ENCODE data around the gene N4BP3.
"Not testable (repeated sequence)": the region's sequence is repeated elsewhere in the genome, so short reads cannot be mapped to it uniquely, and the experiment has no call there.

The N4BP3 gene

DNA sequence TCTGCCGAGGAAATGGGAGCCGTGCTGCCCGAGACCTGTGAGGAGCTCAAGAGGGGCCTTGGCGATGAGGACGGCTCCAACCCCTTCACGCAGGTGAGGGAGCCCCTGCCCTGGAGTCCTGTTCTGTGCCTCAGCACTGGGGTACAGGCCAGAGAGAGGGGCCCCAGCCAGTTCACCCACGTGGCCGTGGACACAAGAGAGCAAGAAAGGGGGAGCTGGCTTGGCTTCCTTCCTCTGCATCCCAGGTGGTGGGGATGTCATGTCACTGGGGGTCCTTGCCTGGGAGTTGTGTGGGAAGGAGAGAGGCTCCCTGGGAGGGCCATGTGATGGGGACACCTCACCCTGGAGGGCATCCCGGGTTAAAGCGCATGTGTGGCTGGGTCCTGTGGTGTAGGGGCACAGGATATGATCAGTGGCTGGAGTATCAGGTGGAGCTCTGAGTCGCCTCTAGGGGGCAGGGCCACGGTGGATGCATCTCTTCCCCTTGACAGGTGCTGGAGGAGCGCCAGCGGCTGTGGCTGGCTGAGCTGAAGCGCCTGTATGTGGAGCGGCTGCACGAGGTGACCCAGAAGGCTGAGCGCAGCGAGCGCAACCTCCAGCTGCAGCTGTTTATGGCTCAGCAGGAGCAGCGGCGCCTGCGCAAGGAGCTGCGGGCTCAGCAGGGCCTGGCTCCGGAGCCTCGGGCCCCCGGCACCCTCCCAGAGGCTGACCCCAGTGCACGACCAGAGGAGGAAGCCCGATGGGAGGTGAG is 7.5 kb downstream of the N4BP3 start:
- Mint-ChIP-seq H3K27me3 (no peaks in the 10 kb centered on the region), H3K9me3 (no peaks in the 10 kb centered on the region), H3K27ac (peak overlapping the region in 1 of 2 donors; percentile 23), H3K4me3 (peak overlapping the region; percentile 10 to 48), H3K4me1 (ENCODE audit: low read depth in 2 of 2) (peaks cover 18 to 28% of the 10 kb centered on the region in 2 donors), H3K36me3 (ENCODE audit: insufficient read depth) (peaks cover 51% of the 10 kb centered on the region)
- DNase-seq (peak; percentile 55 to 74 (median 74)), ATAC-seq (replicated peaks) (peak; percentile 45)

DNA sequence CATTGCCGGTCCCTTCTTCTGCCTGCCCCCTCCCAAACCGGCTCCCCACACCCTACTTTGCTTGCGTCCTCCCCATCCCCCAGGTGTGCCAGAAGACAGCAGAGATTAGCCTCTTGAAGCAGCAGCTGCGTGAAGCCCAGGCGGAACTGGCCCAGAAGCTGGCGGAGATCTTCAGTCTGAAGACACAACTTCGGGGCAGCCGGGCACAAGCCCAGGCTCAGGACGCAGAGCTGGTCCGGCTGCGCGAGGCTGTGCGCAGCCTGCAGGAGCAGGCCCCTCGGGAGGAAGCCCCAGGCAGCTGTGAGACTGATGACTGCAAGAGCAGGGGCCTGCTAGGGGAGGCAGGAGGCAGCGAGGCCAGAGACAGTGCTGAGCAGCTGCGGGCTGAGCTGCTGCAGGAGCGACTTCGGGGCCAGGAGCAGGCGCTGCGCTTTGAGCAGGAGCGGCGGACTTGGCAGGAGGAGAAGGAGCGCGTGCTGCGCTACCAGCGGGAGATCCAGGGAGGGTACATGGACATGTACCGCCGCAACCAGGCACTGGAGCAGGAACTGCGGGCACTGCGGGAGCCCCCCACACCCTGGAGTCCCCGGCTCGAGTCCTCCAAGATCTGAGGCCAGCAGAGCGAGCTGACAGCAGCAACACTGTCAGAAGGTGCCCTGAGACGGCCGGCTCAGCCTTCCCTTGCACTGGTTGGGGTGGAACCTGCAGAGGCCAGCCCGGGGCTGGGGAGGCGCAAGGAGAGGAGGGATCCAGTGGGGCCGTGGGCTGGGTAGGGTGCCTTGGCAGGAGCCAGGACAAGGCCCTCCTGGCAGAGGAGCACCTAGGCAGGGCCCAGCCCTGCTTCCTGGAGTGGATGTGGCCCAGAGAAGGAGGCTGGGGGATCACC is 8.3 kb downstream of the N4BP3 start:
- H3K27ac Mint-ChIP-seq = peak overlapping the region in 1 of 2 donors; percentile 23
- peaks cover 10 to 19% of the 10 kb centered on the region in 2 donors for H3K4me1 Mint-ChIP-seq (ENCODE audit: low read depth in 2 of 2)
- H3K36me3 Mint-ChIP-seq (ENCODE audit: insufficient read depth) = peaks cover 46% of the 10 kb centered on the region
- ATAC-seq (replicated peaks) (no peak), DNase-seq (no peak)
- H3K27me3 Mint-ChIP-seq = no peaks in the 10 kb centered on the region
- no peaks in the 10 kb centered on the region for H3K9me3 Mint-ChIP-seq
- H3K4me3 Mint-ChIP-seq = peak overlapping the region in 1 of 2 donors; percentile 48

GRCh38 chr5:178122346-178122745 is 9.0 kb downstream of the N4BP3 start:
- H3K36me3 Mint-ChIP-seq (ENCODE audit: insufficient read depth) = peaks cover 45% of the 10 kb centered on the region
- no peaks in the 10 kb centered on the region for H3K9me3 Mint-ChIP-seq
- peak overlapping the region in 1 of 2 donors; percentile 46 for H3K27ac Mint-ChIP-seq
- DNase-seq = no peak
- H3K27me3 Mint-ChIP-seq = no peaks in the 10 kb centered on the region
- no peak for ATAC-seq (replicated peaks)
- peaks cover 5 to 15% of the 10 kb centered on the region in 2 donors for H3K4me1 Mint-ChIP-seq (ENCODE audit: low read depth in 2 of 2)
- H3K4me3 Mint-ChIP-seq = no peak overlapping the region

GRCh38 chr5:178123094-178123965 is 10.0 kb downstream of the N4BP3 start:
- Mint-ChIP-seq H3K27ac (peak overlapping the region in 1 of 2 donors; percentile 46), H3K9me3 (no peaks in the 10 kb centered on the region), H3K36me3 (ENCODE audit: insufficient read depth) (peaks cover 50% of the 10 kb centered on the region), H3K27me3 (no peaks in the 10 kb centered on the region), H3K4me3 (no peak overlapping the region), H3K4me1 (ENCODE audit: low read depth in 2 of 2) (peaks cover 5 to 13% of the 10 kb centered on the region in 2 donors)
- no peak for DNase-seq
- ATAC-seq (replicated peaks) = no peak

- Mint-ChIP-seq H3K27ac (peak overlapping the region in 1 of 2 donors; percentile 77), H3K9me3 (no peaks in the 10 kb centered on the region), H3K27me3 (no peaks in the 10 kb centered on the region), H3K36me3 (ENCODE audit: insufficient read depth) (peaks cover 48% of the 10 kb centered on the region), H3K4me3 (no peak overlapping the region), H3K4me1 (ENCODE audit: low read depth in 2 of 2) (peaks cover under 1 to 11% of the 10 kb centered on the region in 2 donors)
- DNase-seq (no peak), ATAC-seq (replicated peaks) (no peak)
These were observed 10.9 kb downstream of the N4BP3 start for GRCh38 chr5:178123966-178124925.

GRCh38 chr5:178125253-178125906 is 12.0 kb downstream of the N4BP3 start:
- no peak for DNase-seq
- peaks cover 44% of the 10 kb centered on the region for H3K36me3 Mint-ChIP-seq (ENCODE audit: insufficient read depth)
- no peak overlapping the region for H3K4me3 Mint-ChIP-seq
- H3K4me1 Mint-ChIP-seq (ENCODE audit: low read depth in 2 of 2) = peaks cover 0 to 9% of the 10 kb centered on the region in 2 donors
- H3K27ac Mint-ChIP-seq = peak overlapping the region in 1 of 2 donors; percentile 77
- no peaks in the 10 kb centered on the region for H3K9me3 Mint-ChIP-seq
- H3K27me3 Mint-ChIP-seq = no peaks in the 10 kb centered on the region
- no peak for ATAC-seq (replicated peaks)

- Mint-ChIP-seq H3K27ac (no peak overlapping the region), H3K4me1 (ENCODE audit: low read depth in 2 of 2) (peaks cover 2 to 6% of the 10 kb centered on the region in 2 donors), H3K4me3 (no peak overlapping the region), H3K27me3 (no peaks in the 10 kb centered on the region), H3K9me3 (no peaks in the 10 kb centered on the region), H3K36me3 (ENCODE audit: insufficient read depth) (peaks cover 33% of the 10 kb centered on the region)
- no peak for DNase-seq
- ATAC-seq (replicated peaks) = no peak
These were observed 13.2 kb downstream of the N4BP3 start for GRCh38 chr5:178126556-178126955.

GRCh38 chr5:178127300-178128009 is 14.1 kb downstream of the N4BP3 start:
- not testable (repeated sequence) for H3K9me3 Mint-ChIP-seq; DNase-seq; H3K27ac Mint-ChIP-seq; H3K4me3 Mint-ChIP-seq; ATAC-seq (replicated peaks); H3K27me3 Mint-ChIP-seq
- Mint-ChIP-seq H3K36me3 (ENCODE audit: insufficient read depth) (peaks cover 27% of the 10 kb centered on the region), H3K4me1 (ENCODE audit: low read depth in 2 of 2) (peaks cover 4 to 13% of the 10 kb centered on the region in 2 donors)

GRCh38 chr5:178129296-178129695 is 16.0 kb downstream of the N4BP3 start:
- no peaks in the 10 kb centered on the region for H3K27me3 Mint-ChIP-seq
- H3K36me3 Mint-ChIP-seq (ENCODE audit: insufficient read depth) = peaks cover 17% of the 10 kb centered on the region
- DNase-seq = no peak
- ATAC-seq (replicated peaks) = no peak
- H3K9me3 Mint-ChIP-seq = no peaks in the 10 kb centered on the region
- H3K27ac Mint-ChIP-seq = no peak overlapping the region
- H3K4me1 Mint-ChIP-seq (ENCODE audit: low read depth in 2 of 2) = peaks cover 8 to 17% of the 10 kb centered on the region in 2 donors
- H3K4me3 Mint-ChIP-seq = peak overlapping the region in 1 of 2 donors; percentile 64

GRCh38 chr5:178130234-178130575 is 16.9 kb downstream of the N4BP3 start:
- H3K4me1 Mint-ChIP-seq (ENCODE audit: low read depth in 2 of 2) = peaks cover 8 to 17% of the 10 kb centered on the region in 2 donors
- DNase-seq; H3K9me3 Mint-ChIP-seq; H3K27me3 Mint-ChIP-seq; ATAC-seq (replicated peaks): not testable (repeated sequence)
- H3K27ac Mint-ChIP-seq = peak overlapping the region; percentile 28 to 35
- peaks cover 13% of the 10 kb centered on the region for H3K36me3 Mint-ChIP-seq (ENCODE audit: insufficient read depth)
- peak overlapping the region; percentile 64 to 65 for H3K4me3 Mint-ChIP-seq

DNA sequence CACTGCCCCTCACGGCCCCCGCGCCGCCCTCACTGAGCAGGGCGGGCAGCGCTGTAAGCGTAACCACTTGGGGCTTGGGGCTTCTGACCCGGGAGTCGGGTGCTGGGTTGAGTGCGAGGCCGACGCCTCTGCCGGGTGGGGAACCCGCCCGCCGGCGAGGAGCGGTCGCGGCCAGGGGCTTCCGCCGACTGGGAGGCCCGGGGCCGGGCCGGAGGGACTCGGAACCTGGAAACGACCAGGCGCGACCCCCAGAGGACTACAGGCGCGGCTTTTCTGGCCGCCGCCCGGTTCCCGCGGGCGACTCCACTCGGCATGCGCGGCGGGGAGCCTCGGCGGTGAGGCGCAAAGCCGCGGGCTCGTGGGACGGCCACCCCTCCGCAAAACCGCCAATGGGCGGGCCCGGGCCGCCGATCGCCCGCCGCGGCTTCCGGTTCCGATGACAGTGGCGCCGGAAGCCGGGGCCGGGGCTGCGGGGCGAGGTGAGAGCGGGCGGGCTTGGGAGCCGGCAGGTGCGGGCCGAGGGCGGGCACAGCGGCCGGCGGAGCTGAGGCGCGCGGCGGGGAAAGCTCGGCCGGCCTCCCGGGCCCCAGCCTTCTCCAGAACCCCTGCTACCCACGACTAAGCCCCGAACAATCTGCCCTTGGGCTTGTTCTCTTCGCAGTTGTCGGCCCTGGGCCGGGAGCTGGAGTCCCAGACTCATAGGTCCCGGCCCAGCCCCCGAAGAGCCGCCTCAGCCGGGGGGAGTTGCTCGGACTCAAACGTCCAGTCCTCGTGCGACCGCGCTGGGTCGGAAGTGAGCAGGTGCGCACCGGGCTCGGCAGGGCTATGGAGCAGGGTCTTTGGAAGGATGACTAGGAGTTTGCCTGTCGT is 17.5 kb downstream of the N4BP3 start, which contains the start of gene RMND5B:
Gene RMND5B (plus strand): TSS at position 439 of the 870 bp plus-strand sequence. CDS start 7,106 bp downstream, outside the sequence.
- no peaks in the 10 kb centered on the region for H3K9me3 Mint-ChIP-seq
- H3K27me3 Mint-ChIP-seq = no peaks in the 10 kb centered on the region
- peak within 1 kb of the TSS; percentile 67 to 69 for H3K4me3 Mint-ChIP-seq
- H3K36me3 Mint-ChIP-seq (ENCODE audit: insufficient read depth) = peaks cover 10% of the 10 kb centered on the region
- DNase-seq (peak; percentile 67 to 76 (median 73)), ATAC-seq (replicated peaks) (peak; percentile 91)
- H3K4me1 Mint-ChIP-seq (ENCODE audit: low read depth in 2 of 2) = peaks cover 8 to 17% of the 10 kb centered on the region in 2 donors
- peak within 1 kb of the TSS; percentile 35 to 64 for H3K27ac Mint-ChIP-seq
